Endothelial cell of umbilical vein (primary cell): ENCODE results near the gene ARMC5. TPM values are rescaled to one million over a fixed set of nuclear protein-coding genes. Genes with fewer than 3 reads are reported as not detected.
A peak's percentile ranks its signal among the peaks of the same experiment; 100 is the strongest.

ENCODE experiments used
- BruUV-seq: library from RNA; stranded (reverse); fragments of 400-500 nt; replicated peaks from 2 replicates; lab custom pipeline; 2021; lab: Mats Ljungman, UMichigan
- CTCF ChIA-PET: fragments of 300-600, 350-600 bp; sonication (Branson Sonifier 250); formaldehyde crosslinking; loops from one replicate; lab custom pipeline; 2021; ENCODE audit warnings: antibody characterized with exemption, inconsistent platforms; lab: Charles Lee
- POLR2A ChIA-PET: fragments of 300-600, 350-600 bp; sonication (Branson Sonifier 250); formaldehyde crosslinking; loops from one replicate; lab custom pipeline; 2021; ENCODE audit warnings: antibody characterized with exemption, inconsistent platforms; lab: Charles Lee
- DNase-seq: peaks from one replicate; pipeline ENCODE4 v3.0.0-alpha.2; 2011; ENCODE audit warnings: low read depth, low spot score
- FAIRE-seq: peaks from 2 replicates; lab custom pipeline; 2011; peaks lifted over from hg19 to GRCh38; lab: Jason Lieb, UNC
- H2AFZ ChIP-seq: 2 replicates; pipeline ENCODE4 v1.6.0; 2012; ENCODE audit warnings: low read depth, low read length, control low read depth, inconsistent platforms
- H3K27ac ChIP-seq: 2 replicates; pipeline ENCODE4 v1.5.1; 2011; ENCODE audit warnings: low read depth, mild to moderate bottlenecking, control low read depth, low read length, moderate library complexity; ENCODE audit not compliant: insufficient read depth
- H3K27me3 ChIP-seq, 2 experiments: 2 replicates each; pipeline versions ENCODE4 v1.6.0 to v1.6.1; 2011; ENCODE audit warnings: low read length in 2 of 2, mixed read lengths in 1 of 2; ENCODE audit not compliant: control insufficient read depth in 2 of 2, insufficient read depth in 2 of 2
- H3K36me3 ChIP-seq, 2 experiments: 2 replicates in 1 of 2; 3 replicates in 1 of 2; pipeline ENCODE4 v1.5.1; 2011; ENCODE audit warnings: low read length in 2 of 2, mild to moderate bottlenecking in 1 of 2, moderate library complexity in 1 of 2; ENCODE audit not compliant: control insufficient read depth in 2 of 2, insufficient read depth in 2 of 2; ENCODE audit errors: extremely low read depth in 1 of 2
- H3K4me1 ChIP-seq: 3 replicates; pipeline ENCODE4 v1.5.1; 2011; ENCODE audit warnings: mild to moderate bottlenecking, low read length; ENCODE audit not compliant: control insufficient read depth, insufficient read depth; ENCODE audit errors: extremely low read depth
- H3K4me2 ChIP-seq: 2 replicates; pipeline ENCODE4 v1.6.1; 2011; ENCODE audit warnings: low read length, control low read depth, mixed read lengths; ENCODE audit not compliant: insufficient read depth
- H3K4me3 ChIP-seq, 3 experiments: fragments of 200-600 bp in 1 of 3; sonication (generic), shearing (Covaris generic) in 1 of 3; replicated peaks in 1 of 3; 2 replicates each; pipeline ENCODE4 v1.5.1; 2011 to 2016; ENCODE audit warnings: control low read depth in 3 of 3, low read length in 3 of 3, mild to moderate bottlenecking in 2 of 3, inconsistent platforms in 1 of 3, low read depth in 1 of 3, moderate library complexity in 1 of 3; ENCODE audit not compliant: insufficient read depth in 1 of 3
- H3K79me2 ChIP-seq: 2 replicates; pipeline ENCODE4 v1.6.0; 2012; ENCODE audit warnings: low read length, inconsistent platforms; ENCODE audit not compliant: control insufficient read depth, insufficient read depth
- H3K9ac ChIP-seq: replicated peaks from 2 replicates; pipeline ENCODE3; 2011; ENCODE audit warnings: low read length, control low read depth; ENCODE audit not compliant: insufficient read depth; ENCODE audit errors: extremely low read depth
- H3K9me1 ChIP-seq: replicated peaks from 3 replicates; pipeline ENCODE4 v1.6.0; 2011; ENCODE audit warnings: mild to moderate bottlenecking, low read length; ENCODE audit not compliant: control insufficient read depth, insufficient read depth; ENCODE audit errors: extremely low read depth
- H3K9me3 ChIP-seq: replicated peaks from 2 replicates; pipeline ENCODE4 v1.5.1; 2012; ENCODE audit warnings: low read length, inconsistent platforms; ENCODE audit not compliant: control insufficient read depth, insufficient read depth
- H4K20me1 ChIP-seq: replicated peaks from 2 replicates; pipeline ENCODE3; 2011; ENCODE audit warnings: mild to moderate bottlenecking, low read length; ENCODE audit not compliant: control insufficient read depth, insufficient read depth; ENCODE audit errors: extremely low read depth
- EZH2 ChIP-seq: IDR thresholded peaks from 2 replicates; pipeline ENCODE4 v1.6.1; 2012; ENCODE audit warnings: borderline replicate concordance, low read depth, mild to moderate bottlenecking, moderate library complexity, low read length, inconsistent platforms; ENCODE audit not compliant: severe bottlenecking
- FOS ChIP-seq: IDR thresholded peaks from 2 replicates; pipeline ENCODE4 v1.6.1; 2011; ENCODE audit warnings: mild to moderate bottlenecking, low read length, moderate library complexity, borderline replicate concordance; ENCODE audit not compliant: insufficient read depth
- GATA2 ChIP-seq: IDR thresholded peaks from 2 replicates; pipeline ENCODE4 v1.7.0; 2011; ENCODE audit warnings: low read depth, mild to moderate bottlenecking, moderate library complexity, mixed read lengths, low read length; ENCODE audit not compliant: insufficient read length, insufficient read depth
- JUN ChIP-seq: IDR thresholded peaks from 2 replicates; pipeline ENCODE4 v1.6.1; 2011; ENCODE audit warnings: borderline replicate concordance, low read depth; ENCODE audit not compliant: insufficient read length, insufficient read depth
- MAX ChIP-seq: IDR thresholded peaks from 2 replicates; pipeline ENCODE4 v1.6.1; 2011; ENCODE audit not compliant: insufficient read depth, insufficient read length
- MYC ChIP-seq: IDR thresholded peaks from one replicate; pipeline ENCODE4 v1.6.1; 2011; ENCODE audit warnings: mild to moderate bottlenecking, low read depth, low read length
- POLR2A ChIP-seq: IDR thresholded peaks from 2 replicates; pipeline ENCODE4 v1.6.1; 2012; ENCODE audit warnings: low read depth, mild to moderate bottlenecking, control low read depth, low read length
- POLR2AphosphoS5 ChIP-seq: IDR thresholded peaks from 2 replicates; pipeline ENCODE4 v1.6.1; 2012; ENCODE audit warnings: low read depth, mild to moderate bottlenecking, control low read depth, low read length, moderate library complexity; ENCODE audit not compliant: insufficient read depth
- dilution Hi-C: fragments of 300-500 bp; cut with MboI; formaldehyde crosslinking; loops from one replicate; pipeline ENCODE4 v1.15.0; 2019; ENCODE audit warnings: low sequenced_read_pairs; ENCODE audit not compliant: extremely low pct_ligation_motif_present
- intact Hi-C: fragments of 100-400 bp; cut with micrococcal nuclease; formaldehyde crosslinking; loops from one replicate; pipeline ENCODE4 v1.10.0; 2022
- polyA plus RNA-seq, 4 experiments: library from polyadenylated mRNA; depleted of rRNA in 3 of 4; stranded (reverse) in 3 of 4; unstranded in 1 of 4; fragments of >200 nt; gene quantifications; 2 replicates each; pipeline versions ENCODE4 v1.2.1 to v1.2.3, GENCODE V29; 2011 to 2012; ENCODE audit warnings: missing spikeins in 1 of 4
- total RNA-seq: library from RNA; stranded (reverse); gene quantifications from 2 replicates; pipeline ENCODE4 v1.2.3, GENCODE V29; 2021
- TF ChIP-seq, protein P1 (sequence below), 2 donors: IDR thresholded peaks; 1 replicate in 1 of 2; 2 replicates in 1 of 2; pipeline ENCODE4 v1.5.1; 2011; ENCODE audit warnings: low read length in 2 of 2, mild to moderate bottlenecking in 2 of 2, moderate library complexity in 2 of 2, control low read depth in 1 of 2, inconsistent platforms in 1 of 2, low read depth in 1 of 2; ENCODE audit not compliant: insufficient read depth in 1 of 2; ENCODE audit errors: extremely low read depth in 1 of 2

ARMC5 gene
- total and polyA plus RNA-seq, 2 donors (not counting 3 experiments of a cell fraction or from before 2014, with no cell fraction given) = 17.3 to 18.8 TPM

- no peaks in the 10 kb centered on the region for H3K27me3 ChIP-seq
- CTCF ChIA-PET = interaction anchor here (0.5 to 1.2 kb wide), 4 partner anchors 12 to 73 kb away, joined by 3 to 13 read pairs (median 4); partner anchors contain the start of gene ZNF843
- H3K4me2 ChIP-seq = no peak overlapping the region
- no peaks in the 10 kb centered on the region for H4K20me1 ChIP-seq
- H3K4me3 ChIP-seq = no peak overlapping the region
- no peaks in the 10 kb centered on the region for H3K9me1 ChIP-seq
- no peak for FAIRE-seq
- no peak overlapping the region for H3K27ac ChIP-seq
- peaks cover 37% of the 10 kb centered on the region for H3K79me2 ChIP-seq
- no TSS peak for BruUV-seq
- H3K4me1 ChIP-seq = peaks cover 37% of the 10 kb centered on the region
- no peak overlapping the region for H2AFZ ChIP-seq
- no peak for TF ChIP-seq GATA2
- TF ChIP-seq, protein P1, sequence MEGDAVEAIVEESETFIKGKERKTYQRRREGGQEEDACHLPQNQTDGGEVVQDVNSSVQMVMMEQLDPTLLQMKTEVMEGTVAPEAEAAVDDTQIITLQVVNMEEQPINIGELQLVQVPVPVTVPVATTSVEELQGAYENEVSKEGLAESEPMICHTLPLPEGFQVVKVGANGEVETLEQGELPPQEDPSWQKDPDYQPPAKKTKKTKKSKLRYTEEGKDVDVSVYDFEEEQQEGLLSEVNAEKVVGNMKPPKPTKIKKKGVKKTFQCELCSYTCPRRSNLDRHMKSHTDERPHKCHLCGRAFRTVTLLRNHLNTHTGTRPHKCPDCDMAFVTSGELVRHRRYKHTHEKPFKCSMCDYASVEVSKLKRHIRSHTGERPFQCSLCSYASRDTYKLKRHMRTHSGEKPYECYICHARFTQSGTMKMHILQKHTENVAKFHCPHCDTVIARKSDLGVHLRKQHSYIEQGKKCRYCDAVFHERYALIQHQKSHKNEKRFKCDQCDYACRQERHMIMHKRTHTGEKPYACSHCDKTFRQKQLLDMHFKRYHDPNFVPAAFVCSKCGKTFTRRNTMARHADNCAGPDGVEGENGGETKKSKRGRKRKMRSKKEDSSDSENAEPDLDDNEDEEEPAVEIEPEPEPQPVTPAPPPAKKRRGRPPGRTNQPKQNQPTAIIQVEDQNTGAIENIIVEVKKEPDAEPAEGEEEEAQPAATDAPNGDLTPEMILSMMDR (IDR thresholded peaks at IDR 0.05; ENCODE audit: extremely low read depth in 1 of 2, insufficient read depth in 1 of 2, low read depth in 1 of 2, low read length in 2 of 2) = peak; percentile 27 to 52
- POLR2A ChIA-PET = interaction anchor here (1.3 kb wide), 1 partner anchor 276 kb away, joined by 5 read pairs; the partner anchor contains the start of gene FUS
- intact Hi-C loops = loop anchor here (5.0 kb wide), 3 partner anchors 253 to 273 kb away; partner anchors contain the start of genes FUS and PYCARD
- no peak overlapping the region for H3K9ac ChIP-seq
- H3K36me3 ChIP-seq = no peaks in the 10 kb centered on the region
- dilution Hi-C loops = no loop called here
- peak; percentile 24 for DNase-seq
- no peaks in the 10 kb centered on the region for H3K9me3 ChIP-seq
Observed at GRCh38 chr16:31455601-31456314, 3.5 kb upstream of the ARMC5 start.

DNA sequence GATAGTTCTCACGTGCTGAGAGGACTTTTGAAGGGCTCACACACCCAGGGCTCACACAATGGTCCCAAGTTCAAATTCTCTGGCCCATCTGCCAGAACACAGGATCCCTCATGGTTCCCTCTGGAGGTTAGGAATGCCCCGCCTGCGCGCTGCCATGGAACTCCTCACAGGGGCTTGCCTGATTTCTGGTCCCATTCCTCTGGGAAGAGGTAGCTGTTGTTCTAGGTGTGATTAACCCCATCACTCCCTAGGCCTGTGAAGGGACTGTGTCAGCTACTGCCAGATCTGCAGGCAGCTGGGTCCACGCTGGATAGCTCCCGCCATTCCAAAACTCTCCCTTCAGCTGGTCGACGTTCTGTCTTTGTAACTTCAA lies 2.3 kb upstream of the ARMC5 start:
- ChIA-PET CTCF (interaction anchor here (2.1 to 4.3 kb wide), 3 partner anchors 12 to 412 kb away, joined by 6 to 53 read pairs (median 12); partner anchors contain the start of gene TGFB1I1), POLR2A (interaction anchor here (1.2 to 1.3 kb wide), 2 partner anchors 14 to 256 kb away, joined by 3 to 4 read pairs; partner anchors contain the start of gene ZNF843)

More for the DNA sequence above, 2.3 kb upstream of the ARMC5 start:
- dilution Hi-C loops (no loop called here), intact Hi-C loops (loop anchor here (5.0 kb wide), 3 partner anchors 255 to 275 kb away; partner anchors contain the start of genes FUS and PYCARD)
- Histone ChIP-seq H2AFZ (no peak overlapping the region), H3K27me3 (no peaks in the 10 kb centered on the region), H3K79me2 (peaks cover 41% of the 10 kb centered on the region), H3K27ac (no peak overlapping the region), H3K36me3 (peaks cover 0 to 3% of the 10 kb centered on the region in 2 experiments), H3K9ac (no peak overlapping the region), H3K9me3 (no peaks in the 10 kb centered on the region), H3K4me3 (no peak overlapping the region), H3K4me2 (no peak overlapping the region), H3K9me1 (no peaks in the 10 kb centered on the region), H4K20me1 (no peaks in the 10 kb centered on the region), H3K4me1 (peaks cover 37% of the 10 kb centered on the region)
- TF ChIP-seq FOS (no peak), GATA2 (no peak), MYC (no peak), POLR2A (no peak), MAX (no peak), JUN (no peak), EZH2 (no peak), POLR2AphosphoS5 (no peak)
- no peak for DNase-seq
- FAIRE-seq = no peak
- no TSS peak for BruUV-seq
